Measurements from ENCODE around the gene GATC.

Gene GATC

GRCh38 chr12:120445911-120446843 lies at the start of gene GATC, which contains the start of gene TRIAP1:
Gene GATC (plus strand): TSS chr12:120446444. CDS start chr12:120446481, 37 bp downstream.
Gene TRIAP1 (minus strand): TSS chr12:120446384. CDS start chr12:120446372, 12 bp downstream.
- peak; percentile 98 for DNase-seq (ENCODE audit: low spot score)

- peak; percentile 95 for DNase-seq (ENCODE audit: low spot score)
Observed at GRCh38 chr12:120397824-120398540, 48.3 kb upstream of the GATC start.

GRCh38 chr12:120399531-120399930 lies 46.7 kb upstream of the GATC start:
- no peak for DNase-seq (ENCODE audit: low spot score)

GRCh38 chr12:120402217-120402616 lies 44.0 kb upstream of the GATC start:
- DNase-seq (ENCODE audit: low spot score): peak; percentile 84

- no peak for DNase-seq (ENCODE audit: low spot score)
Observed at GRCh38 chr12:120403869-120404268, 42.4 kb upstream of the GATC start.

GRCh38 chr12:120404271-120404670 lies 42.0 kb upstream of the GATC start:
- DNase-seq (ENCODE audit: low spot score): no peak

GRCh38 chr12:120406069-120406468 lies 40.2 kb upstream of the GATC start:
- no peak for DNase-seq (ENCODE audit: low spot score)

- DNase-seq (ENCODE audit: low spot score): no peak
Observed at GRCh38 chr12:120406553-120406952, 39.7 kb upstream of the GATC start.

- DNase-seq (ENCODE audit: low spot score): no peak
Observed at GRCh38 chr12:120408771-120409170, 37.5 kb upstream of the GATC start.

- no peak for DNase-seq (ENCODE audit: low spot score)
Observed at GRCh38 chr12:120412421-120412820, 33.8 kb upstream of the GATC start.

- DNase-seq (ENCODE audit: low spot score): peak; percentile 88
Observed at GRCh38 chr12:120413901-120414695, 32.1 kb upstream of the GATC start.

GRCh38 chr12:120416490-120417216 lies 29.6 kb upstream of the GATC start:
- DNase-seq (ENCODE audit: low spot score): no peak

GRCh38 chr12:120417917-120418580 lies 28.2 kb upstream of the GATC start:
- no peak for DNase-seq (ENCODE audit: low spot score)

- DNase-seq (ENCODE audit: low spot score): no peak
Observed at GRCh38 chr12:120421701-120422100, 24.5 kb upstream of the GATC start.

- no peak for DNase-seq (ENCODE audit: low spot score)
Observed at GRCh38 chr12:120422892-120423456, 23.3 kb upstream of the GATC start.

- DNase-seq (ENCODE audit: low spot score): no peak
Observed at GRCh38 chr12:120425797-120426196, 20.4 kb upstream of the GATC start.

GRCh38 chr12:120428597-120429229 lies 17.5 kb upstream of the GATC start:
- no peak for DNase-seq (ENCODE audit: low spot score)

- DNase-seq (ENCODE audit: low spot score): no peak
Observed at GRCh38 chr12:120429368-120429767, 16.9 kb upstream of the GATC start.

GRCh38 chr12:120432772-120433525 lies 13.3 kb upstream of the GATC start:
- DNase-seq (ENCODE audit: low spot score): no peak
